ENCODE data around the gene OPN1LW.
"Not testable (repeated sequence)": the region's sequence is repeated elsewhere in the genome, so short reads cannot be mapped to it uniquely, and the experiment has no call there.

OPN1LW gene

GRCh38 chrX:154144010-154144409 lies at the start of gene OPN1LW:
Gene OPN1LW (plus strand): TSS chrX:154144243. CDS start chrX:154144284, 41 bp downstream.
- DNase-seq, result not testable (repeated sequence)

- DNase-seq, result no peak
Measured at GRCh38 chrX:154094833-154095232, 49.2 kb upstream of the OPN1LW start.

- no peak for DNase-seq
Measured at GRCh38 chrX:154096140-154097002, 47.7 kb upstream of the OPN1LW start.

- DNase-seq, result peak; percentile 7 to 64 (median 37)
Measured at GRCh38 chrX:154097003-154097588, 46.9 kb upstream of the OPN1LW start.

GRCh38 chrX:154097589-154098541 lies 46.2 kb upstream of the OPN1LW start, which contains the start of gene MECP2:
Gene MECP2 (minus strand): TSS chrX:154097717.
- peak; percentile 40 to 81 (median 67) for DNase-seq

GRCh38 chrX:154098551-154098950 lies 45.5 kb upstream of the OPN1LW start:
- no peak for DNase-seq

GRCh38 chrX:154113729-154114128 lies 30.3 kb upstream of the OPN1LW start:
- no peak for DNase-seq

- no peak for DNase-seq
Measured at GRCh38 chrX:154114652-154115051, 29.4 kb upstream of the OPN1LW start.

GRCh38 chrX:154115071-154115470 lies 29.0 kb upstream of the OPN1LW start:
- no peak for DNase-seq

- no peak for DNase-seq
Measured at GRCh38 chrX:154115750-154116149, 28.3 kb upstream of the OPN1LW start.

- DNase-seq, result no peak
Measured at GRCh38 chrX:154116426-154117211, 27.4 kb upstream of the OPN1LW start.

- no peak for DNase-seq
Measured at GRCh38 chrX:154117566-154117965, 26.5 kb upstream of the OPN1LW start.

GRCh38 chrX:154120567-154120966 lies 23.5 kb upstream of the OPN1LW start:
- no peak for DNase-seq

GRCh38 chrX:154121207-154121606 lies 22.8 kb upstream of the OPN1LW start:
- no peak for DNase-seq

GRCh38 chrX:154121961-154122360 lies 22.1 kb upstream of the OPN1LW start:
- DNase-seq, result no peak

GRCh38 chrX:154123241-154124219 lies 20.5 kb upstream of the OPN1LW start:
- no peak for DNase-seq

- no peak for DNase-seq
Measured at GRCh38 chrX:154125391-154126040, 18.5 kb upstream of the OPN1LW start.

- DNase-seq, result no peak
Measured at GRCh38 chrX:154126101-154126500, 17.9 kb upstream of the OPN1LW start.

- no peak for DNase-seq
Measured at GRCh38 chrX:154131955-154132354, 12.1 kb upstream of the OPN1LW start.

- no peak for DNase-seq
Measured at GRCh38 chrX:154132366-154132765, 11.7 kb upstream of the OPN1LW start.

Data from activated naive CD4-positive, alpha-beta T cell (primary cell).